BLaER1 treated with 17β-estradiol and CSF1 and Interleukin-3, amounts not matched to agents 10 nM and 100 nM (cell line): ENCODE measurements around the gene COL18A1.
"Not testable (repeated sequence)": the region's sequence is repeated elsewhere in the genome, so short reads cannot be mapped to it uniquely, and the experiment has no call there.

Source experiments
- H3K27ac ChIP-seq, 11 experiments: shearing (Covaris generic); formaldehyde crosslinking; 2 replicates each; pipeline ENCODE4 v1.8.1; 2022
- H3K27me3 ChIP-seq, 11 experiments: shearing (Covaris generic); formaldehyde crosslinking; 2 replicates each; pipeline ENCODE4 v1.8.1; 2022
- H3K36me3 ChIP-seq, 11 experiments: shearing (Covaris generic); formaldehyde crosslinking; 2 replicates each; pipeline ENCODE4 v1.8.1; 2022
- H3K4me1 ChIP-seq, 10 experiments: shearing (Covaris generic); formaldehyde crosslinking; 2 replicates each; pipeline ENCODE4 v1.8.1; 2022
- H3K4me2 ChIP-seq, 11 experiments: shearing (Covaris generic); formaldehyde crosslinking; 2 replicates each; pipeline ENCODE4 v1.8.1; 2022
- H3K4me3 ChIP-seq, 10 experiments: shearing (Covaris generic); formaldehyde crosslinking; 2 replicates each; pipeline ENCODE4 v1.8.1; 2022
- H3K9ac ChIP-seq, 11 experiments: shearing (Covaris generic); formaldehyde crosslinking; 2 replicates each; pipeline ENCODE4 v1.8.1; 2022
- H3K9me3 ChIP-seq, 11 experiments: shearing (Covaris generic); formaldehyde crosslinking; replicated peaks in 1 of 11; 2 replicates each; pipeline ENCODE4 v1.8.1; 2022
- H4K20me1 ChIP-seq, 11 experiments: shearing (Covaris generic); formaldehyde crosslinking; 2 replicates each; pipeline ENCODE4 v1.8.1; 2022
- Cebpa-rat ChIP-seq, 11 experiments: shearing (Covaris generic); IDR thresholded peaks; 2 replicates each; pipeline ENCODE4 v1.8.1; 2022

The COL18A1 gene

DNA sequence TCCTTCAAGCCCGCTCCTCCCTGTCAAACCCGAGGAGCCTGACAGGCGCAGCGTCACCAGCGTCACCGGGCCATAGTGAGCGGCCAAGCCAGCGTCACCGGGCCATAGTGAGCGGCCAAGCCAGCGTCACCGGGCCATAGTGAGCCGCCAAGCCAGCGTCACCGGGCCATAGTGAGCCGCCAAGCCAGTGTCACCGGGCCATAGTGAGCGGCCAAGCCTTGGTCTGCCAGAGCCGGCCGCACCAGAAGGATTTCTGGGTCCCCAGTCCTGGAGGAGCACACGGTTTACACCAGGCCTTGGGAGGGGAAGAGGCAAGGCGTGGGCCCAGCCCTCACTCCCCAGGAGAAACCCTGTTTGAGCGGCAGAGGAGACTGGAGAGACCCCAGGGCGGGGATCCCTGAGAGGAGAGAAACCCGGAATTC, 39.8 kb upstream of the COL18A1 start:
- TF ChIP-seq Cebpa-rat (IDR thresholded peaks at IDR 0.05) = no peak
- peaks cover 31 to 67% (median 63%) of the 10 kb centered on the region in 10 experiments for H3K4me1 ChIP-seq
- H3K4me3 ChIP-seq = no peak overlapping the region
- H3K27ac ChIP-seq = peak overlapping the region in 1 of 11 experiments; percentile 62; a peak in 2 of 22 replicates
- peaks cover 0 to 27% (median 11%) of the 10 kb centered on the region in 11 experiments; a peak in 14 of 22 replicates for H3K27me3 ChIP-seq
- peak overlapping the region; percentile 47 to 88 (median 66); a peak in 20 of 22 replicates for H3K4me2 ChIP-seq
- H3K9me3 ChIP-seq = no peaks in the 10 kb centered on the region; a peak in 1 of 22 replicates
- H3K36me3 ChIP-seq = no peaks in the 10 kb centered on the region
- peaks cover 0 to 9% (median 0%) of the 10 kb centered on the region in 11 experiments; a peak in 1 of 22 replicates for H4K20me1 ChIP-seq
- H3K9ac ChIP-seq = no peak overlapping the region

DNA sequence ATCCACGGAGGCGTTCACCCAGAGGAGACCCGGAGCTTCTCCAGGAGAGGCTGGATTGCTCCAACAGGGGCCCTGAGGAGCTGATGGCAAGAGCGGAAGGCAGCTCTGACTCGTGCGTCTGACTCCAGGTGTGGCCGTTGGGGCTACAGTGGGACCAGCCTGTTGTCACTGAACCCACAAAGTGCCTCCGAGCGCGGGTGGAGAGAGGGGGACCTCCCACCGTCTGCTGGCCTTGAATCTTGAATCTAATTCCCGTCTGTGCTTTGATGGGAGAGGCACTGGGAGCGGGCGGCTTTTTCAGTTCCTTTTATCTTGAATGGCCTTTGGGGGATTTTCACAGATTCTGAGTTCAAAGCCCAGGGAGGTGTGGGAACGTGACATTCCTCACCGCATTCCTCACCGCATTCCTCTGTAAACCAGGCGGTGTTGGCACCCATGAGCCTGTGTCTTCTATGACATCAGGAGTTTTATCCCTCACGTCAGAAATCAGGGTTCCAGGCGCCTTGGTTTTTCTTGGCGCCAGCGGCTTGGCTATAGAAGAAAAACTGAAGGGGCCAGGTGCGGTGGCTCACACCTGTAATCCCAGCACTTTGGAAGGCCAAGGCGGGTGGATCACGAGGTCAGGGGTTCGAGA, 39.2 kb upstream of the COL18A1 start:
- peaks cover 36 to 69% (median 67%) of the 10 kb centered on the region in 10 experiments for H3K4me1 ChIP-seq
- H3K27ac ChIP-seq = no peak overlapping the region; a peak in 1 of 22 replicates
- peaks cover 0 to 9% (median 0%) of the 10 kb centered on the region in 11 experiments; a peak in 1 of 22 replicates for H4K20me1 ChIP-seq
- no peak for TF ChIP-seq Cebpa-rat (IDR thresholded peaks at IDR 0.05)
- no peak overlapping the region for H3K4me3 ChIP-seq
- H3K36me3 ChIP-seq = no peaks in the 10 kb centered on the region
- H3K9me3 ChIP-seq = no peaks in the 10 kb centered on the region; a peak in 1 of 22 replicates
- peak overlapping the region in 10 of 11 experiments; percentile 12 to 88 (median 72); a peak in 19 of 22 replicates for H3K4me2 ChIP-seq
- peaks cover 0 to 27% (median 11%) of the 10 kb centered on the region in 11 experiments; a peak in 14 of 22 replicates for H3K27me3 ChIP-seq
- H3K9ac ChIP-seq = no peak overlapping the region

DNA sequence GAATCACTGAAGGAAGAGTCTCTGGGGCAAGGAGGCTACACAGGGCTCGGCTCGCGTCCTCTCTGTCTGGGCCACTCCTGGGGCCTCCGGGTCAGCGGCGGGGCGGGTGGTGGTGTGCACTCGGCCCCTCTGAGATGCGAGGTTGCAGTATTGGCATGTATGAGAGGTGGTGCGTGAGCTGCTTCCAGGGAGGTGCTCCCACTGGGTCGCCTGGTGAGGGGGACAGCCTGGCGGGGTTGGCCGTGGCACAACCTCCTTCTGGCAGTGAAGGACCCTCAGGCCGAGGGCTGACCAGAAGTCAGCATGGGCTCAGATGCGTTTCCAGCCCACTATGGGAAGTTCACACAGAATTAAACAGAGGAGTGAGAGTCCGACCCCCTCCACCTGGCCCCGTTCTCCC, 38.5 kb upstream of the COL18A1 start:
- Histone ChIP-seq H3K27ac (no peak overlapping the region), H3K4me2 (peak overlapping the region in 3 of 11 experiments; percentile 49 to 77 (median 62); a peak in 2 of 22 replicates), H3K4me1 (peaks cover 40 to 77% (median 75%) of the 10 kb centered on the region in 10 experiments)

DNA sequence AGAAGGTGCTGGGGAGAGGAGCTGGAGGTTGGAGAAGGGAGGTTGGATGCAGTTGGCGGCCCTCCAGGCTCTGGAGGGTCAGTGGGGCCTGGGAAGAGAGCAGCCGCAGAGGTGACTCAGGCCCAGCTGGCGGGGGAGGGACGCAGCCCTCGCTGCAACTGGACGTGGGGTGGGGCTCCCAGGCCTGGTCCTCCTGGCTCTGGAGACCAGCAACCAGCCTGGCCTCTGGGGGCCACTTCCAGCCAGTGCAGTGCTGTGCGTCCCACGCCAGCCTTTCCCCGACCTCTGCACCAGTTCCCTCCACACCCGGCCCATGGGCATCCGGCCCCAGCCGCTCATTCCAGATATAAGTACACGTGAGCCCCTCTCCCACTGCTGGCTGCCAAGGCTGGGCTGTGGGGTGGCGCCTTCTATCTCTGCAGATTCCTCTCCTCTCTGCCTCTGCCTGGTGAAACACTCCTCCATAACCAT, 38.0 kb upstream of the COL18A1 start:
- no peaks in the 10 kb centered on the region for H3K36me3 ChIP-seq
- TF ChIP-seq Cebpa-rat (IDR thresholded peaks at IDR 0.05) = no peak
- H3K4me2 ChIP-seq = peak overlapping the region in 9 of 11 experiments; percentile 18 to 78 (median 56); a peak in 15 of 22 replicates
- peaks cover 40 to 82% (median 80%) of the 10 kb centered on the region in 10 experiments for H3K4me1 ChIP-seq
- no peak overlapping the region for H3K4me3 ChIP-seq
- no peaks in the 10 kb centered on the region; a peak in 1 of 22 replicates for H3K9me3 ChIP-seq
- peaks cover 0 to 27% (median 11%) of the 10 kb centered on the region in 11 experiments; a peak in 14 of 22 replicates for H3K27me3 ChIP-seq
- H3K9ac ChIP-seq = peak overlapping the region in 2 of 11 experiments; percentile 18 to 26; a peak in 1 of 22 replicates
- H3K27ac ChIP-seq = no peak overlapping the region
- H4K20me1 ChIP-seq = no peaks in the 10 kb centered on the region

More for the DNA sequence above, 38.5 kb upstream of the COL18A1 start:
- Histone ChIP-seq H4K20me1 (peaks cover 0 to 3% (median 0%) of the 10 kb centered on the region in 11 experiments; a peak in 1 of 22 replicates), H3K4me3 (no peak overlapping the region), H3K9me3 (no peaks in the 10 kb centered on the region; a peak in 1 of 22 replicates), H3K9ac (no peak overlapping the region), H3K36me3 (no peaks in the 10 kb centered on the region), H3K27me3 (peaks cover 0 to 27% (median 11%) of the 10 kb centered on the region in 11 experiments; a peak in 14 of 22 replicates)
- no peak for TF ChIP-seq Cebpa-rat (IDR thresholded peaks at IDR 0.05)

GRCh38 chr21:45367402-45368351, 37.3 kb upstream of the COL18A1 start:
- Histone ChIP-seq H3K9me3 (no peaks in the 10 kb centered on the region; a peak in 1 of 22 replicates), H4K20me1 (no peaks in the 10 kb centered on the region), H3K4me1 (peaks cover 40 to 89% (median 84%) of the 10 kb centered on the region in 10 experiments), H3K4me2 (peak overlapping the region in 9 of 11 experiments; percentile 18 to 78 (median 56); a peak in 16 of 22 replicates), H3K27me3 (peaks cover 0 to 27% (median 11%) of the 10 kb centered on the region in 11 experiments; a peak in 13 of 22 replicates), H3K27ac (peak overlapping the region in 2 of 11 experiments; percentile 1 to 74; a peak in 3 of 22 replicates), H3K4me3 (no peak overlapping the region), H3K9ac (peak overlapping the region in 3 of 11 experiments; percentile 1 to 26 (median 18); a peak in 2 of 22 replicates), H3K36me3 (no peaks in the 10 kb centered on the region)
- TF ChIP-seq Cebpa-rat (IDR thresholded peaks at IDR 0.05) = no peak

GRCh38 chr21:45369018-45369417, 35.9 kb upstream of the COL18A1 start:
- Histone ChIP-seq H3K27ac (peak overlapping the region in 8 of 11 experiments; percentile 43 to 79 (median 70); a peak in 14 of 22 replicates), H3K27me3 (peaks cover 0 to 19% (median 11%) of the 10 kb centered on the region in 11 experiments; a peak in 13 of 22 replicates), H3K4me1 (peaks cover 39 to 96% (median 92%) of the 10 kb centered on the region in 10 experiments), H3K4me2 (peak overlapping the region in 8 of 11 experiments; percentile 49 to 78 (median 63); a peak in 15 of 22 replicates)
- not testable (repeated sequence) for H3K9me3 ChIP-seq, H3K9ac ChIP-seq, H4K20me1 ChIP-seq, H3K4me3 ChIP-seq, H3K36me3 ChIP-seq

DNA sequence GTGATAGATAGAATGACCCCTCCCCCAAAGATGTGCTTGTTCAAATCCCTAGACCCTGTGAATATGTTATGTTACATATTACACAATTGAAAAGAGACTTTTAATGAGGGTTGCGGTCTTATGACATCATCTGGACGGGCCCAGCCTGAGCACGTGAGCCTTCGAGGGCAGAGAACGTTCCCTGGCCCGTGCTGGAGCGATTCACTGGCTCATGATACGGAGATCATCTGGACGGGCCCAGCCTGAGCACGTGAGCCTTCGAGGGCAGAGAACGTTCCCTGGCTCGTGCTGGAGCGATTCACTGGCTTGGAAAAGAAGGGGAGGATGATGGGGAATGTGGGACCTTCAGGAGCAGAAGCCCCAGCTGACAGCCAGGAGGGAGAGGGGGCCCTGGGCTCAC, 34.4 kb upstream of the COL18A1 start:
- H3K9me3 ChIP-seq = no peaks in the 10 kb centered on the region; a peak in 1 of 22 replicates
- H4K20me1 ChIP-seq = no peaks in the 10 kb centered on the region
- H3K9ac ChIP-seq = peak overlapping the region in 2 of 11 experiments; percentile 2 to 51; a peak in 1 of 22 replicates
- peaks cover 0 to 4% (median 0%) of the 10 kb centered on the region in 11 experiments; a peak in 6 of 22 replicates for H3K27me3 ChIP-seq
- H3K36me3 ChIP-seq = no peaks in the 10 kb centered on the region
- no peak overlapping the region for H3K4me3 ChIP-seq
- no peak for TF ChIP-seq Cebpa-rat (IDR thresholded peaks at IDR 0.05)
- peak overlapping the region in 10 of 11 experiments; percentile 10 to 78 (median 59); a peak in 18 of 22 replicates for H3K4me2 ChIP-seq
- peak overlapping the region in 7 of 11 experiments; percentile 63 to 79 (median 66); a peak in 13 of 22 replicates for H3K27ac ChIP-seq
- H3K4me1 ChIP-seq = peaks cover 23 to 85% (median 78%) of the 10 kb centered on the region in 10 experiments

DNA sequence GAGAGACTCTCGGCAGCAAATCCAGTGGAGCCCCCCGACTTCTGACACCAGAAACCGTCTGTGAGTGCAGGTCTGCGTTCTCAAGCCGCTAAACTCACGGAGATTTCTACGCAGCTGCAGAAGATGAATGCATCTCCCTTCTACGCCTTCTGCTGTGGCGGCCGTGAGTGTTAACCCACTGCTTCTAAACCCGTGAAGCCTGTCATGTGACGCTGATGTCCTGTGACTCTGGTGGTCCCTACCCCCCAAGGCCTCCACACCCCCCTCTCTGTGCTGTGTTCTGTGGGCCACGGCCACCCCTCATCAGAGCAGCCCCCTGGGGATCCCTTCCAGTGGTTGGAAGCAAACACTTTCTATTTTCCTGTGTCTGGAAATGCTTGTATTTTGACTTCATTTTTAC, 33.9 kb upstream of the COL18A1 start:
- Histone ChIP-seq H4K20me1 (no peaks in the 10 kb centered on the region), H3K27me3 (no peaks in the 10 kb centered on the region; a peak in 1 of 22 replicates), H3K9ac (peak overlapping the region in 2 of 11 experiments; percentile 2 to 51; a peak in 1 of 22 replicates), H3K9me3 (no peaks in the 10 kb centered on the region; a peak in 1 of 22 replicates), H3K27ac (peak overlapping the region in 7 of 11 experiments; percentile 63 to 79 (median 66); a peak in 13 of 22 replicates), H3K36me3 (no peaks in the 10 kb centered on the region), H3K4me2 (peak overlapping the region in 10 of 11 experiments; percentile 10 to 78 (median 59); a peak in 18 of 22 replicates), H3K4me1 (peaks cover 18 to 80% (median 73%) of the 10 kb centered on the region in 10 experiments), H3K4me3 (no peak overlapping the region)
- TF ChIP-seq Cebpa-rat (IDR thresholded peaks at IDR 0.05) = no peak
